HCT116 (cell line): ENCODE measurements around the gene TMA16. TPM values are rescaled to one million over a fixed set of nuclear protein-coding genes. Genes with fewer than 3 reads are reported as not detected.

Experiments
- ATAC-seq: fragments of 200-7000 bp; cut with Tn5 transposase; 2 replicates; pipeline ENCODE4 v1.9.1; 2020; ENCODE audit warnings: mild to moderate bottlenecking, moderate library complexity
- BruUV-seq: library from RNA; stranded (reverse); fragments of 400-500 nt; replicated peaks from 2 replicates; lab custom pipeline; 2021; lab: Mats Ljungman, UMichigan
- CTCF ChIA-PET: fragments of 300-600 bp; sonication (Branson Sonifier 250); formaldehyde crosslinking; loops from one replicate; lab custom pipeline; 2021; ENCODE audit warnings: antibody characterized with exemption; lab: Charles Lee
- POLR2A ChIA-PET: fragments of 300-600, 350-600 bp; sonication (Branson Sonifier 250); formaldehyde crosslinking; loops from one replicate; lab custom pipeline; 2021; ENCODE audit warnings: antibody characterized with exemption; lab: Charles Lee
- RAD21 ChIA-PET, 2 experiments: fragments of 300-600 bp; sonication (Branson Sonifier 250); formaldehyde crosslinking; loops; one replicate each; lab custom pipeline; 2023; ENCODE audit warnings: low total read pairs in 2 of 2; ENCODE audit not compliant: uncharacterized antibody in 2 of 2, unreplicated experiment in 2 of 2, low non-redundant PET in 1 of 2; lab: Charles Lee
- DNase-seq: peaks from one replicate; pipeline ENCODE4 v3.0.0-alpha.2; 2010; ENCODE audit warnings: low read depth, low spot score
- H2AFZ ChIP-seq: fragments of 200-600 bp; shearing (Covaris generic), sonication (generic); 2 replicates; pipeline ENCODE4 v1.6.1; 2017; ENCODE audit warnings: low read depth, mixed run types, mixed read lengths, antibody characterized with exemption, low read length; ENCODE audit not compliant: poor library complexity, severe bottlenecking
- H3K27ac ChIP-seq: 2 replicates; pipeline ENCODE4 v1.5.1; 2012; ENCODE audit warnings: low read depth, low read length
- H3K27me3 ChIP-seq: fragments of 200-600 bp; sonication (generic); 2 replicates; pipeline ENCODE4 v1.6.1; 2016; ENCODE audit warnings: mixed run types, low read length, mixed read lengths; ENCODE audit not compliant: insufficient read depth
- H3K36me3 ChIP-seq, 2 experiments: fragments of 200-500 bp in 1 of 2; fragments of 200-600 bp in 1 of 2; sonication (Bioruptor generic) in 1 of 2; sonication (generic) in 1 of 2; 2 replicates each; pipeline versions ENCODE4 v1.5.1 to v1.6.1; 2014 to 2016; ENCODE audit warnings: low read length in 2 of 2, inconsistent platforms in 1 of 2, mixed read lengths in 1 of 2, mixed run types in 1 of 2; ENCODE audit not compliant: insufficient read depth in 2 of 2, control insufficient read depth in 1 of 2
- H3K4me1 ChIP-seq, 2 experiments: fragments of 200-600 bp in 1 of 2; sonication (generic) in 1 of 2; 2 replicates each; pipeline versions ENCODE4 v1.5.1 to v1.6.1; 2012 to 2017; ENCODE audit warnings: low read length in 2 of 2, inconsistent platforms in 1 of 2, mild to moderate bottlenecking in 1 of 2, mixed read lengths in 1 of 2, mixed run types in 1 of 2, moderate library complexity in 1 of 2; ENCODE audit not compliant: insufficient read depth in 2 of 2, control insufficient read depth in 1 of 2
- H3K4me2 ChIP-seq: fragments of 200-600 bp; sonication (generic); 2 replicates; pipeline ENCODE4 v1.6.1; 2017; ENCODE audit warnings: mixed run types, low read length, mixed read lengths
- H3K4me3 ChIP-seq, 2 experiments: fragments of 200-600 bp in 1 of 2; sonication (generic) in 1 of 2; replicated peaks in 1 of 2; 2 replicates each; pipeline ENCODE4 v1.5.1; 2011 to 2016; ENCODE audit warnings: low read length in 2 of 2, control low read depth in 1 of 2, low read depth in 1 of 2, mild to moderate bottlenecking in 1 of 2, mixed read lengths in 1 of 2, mixed run types in 1 of 2
- H3K79me2 ChIP-seq: fragments of 200-600 bp; sonication (generic); 2 replicates; pipeline ENCODE4 v1.6.1; 2017; ENCODE audit warnings: mild to moderate bottlenecking, mixed run types, low read length, moderate library complexity, mixed read lengths; ENCODE audit not compliant: insufficient read depth
- H3K9ac ChIP-seq: fragments of 200-600 bp; sonication (generic); 2 replicates; pipeline ENCODE4 v1.6.1; 2016; ENCODE audit warnings: low read length, mixed read lengths
- H3K9me2 ChIP-seq: fragments of 200-600 bp; sonication (generic), shearing (Covaris generic); 2 replicates; pipeline ENCODE4 v1.6.1; 2017; ENCODE audit warnings: mixed run types, mild to moderate bottlenecking, moderate library complexity; ENCODE audit not compliant: insufficient read depth
- H3K9me3 ChIP-seq, 2 experiments: fragments of 200-500 bp in 1 of 2; fragments of 200-600 bp in 1 of 2; sonication (Bioruptor generic) in 1 of 2; sonication (generic) in 1 of 2; 2 replicates each; pipeline ENCODE4 v1.6.1; 2014 to 2017; ENCODE audit warnings: low read length in 2 of 2, mixed read lengths in 2 of 2, inconsistent platforms in 1 of 2, low read depth in 1 of 2, mild to moderate bottlenecking in 1 of 2, mixed run types in 1 of 2, moderate library complexity in 1 of 2; ENCODE audit not compliant: control insufficient read depth in 1 of 2, insufficient read depth in 1 of 2
- H4K20me1 ChIP-seq: fragments of 200-600 bp; sonication (generic), shearing (Covaris generic); 2 replicates; pipeline ENCODE4 v1.6.1; 2017; ENCODE audit warnings: mixed run types, mild to moderate bottlenecking, moderate library complexity; ENCODE audit not compliant: insufficient read depth
- ATF3 ChIP-seq: IDR thresholded peaks from 2 replicates; pipeline ENCODE4 v1.6.1; 2012
- CEBPB ChIP-seq: IDR thresholded peaks from 2 replicates; pipeline ENCODE4 v1.6.1; 2012; ENCODE audit warnings: low read depth
- ELF1 ChIP-seq: IDR thresholded peaks from 2 replicates; pipeline ENCODE4 v1.6.1; 2012; ENCODE audit warnings: low read depth, borderline replicate concordance
- EZH2 ChIP-seq: fragments of 200-600 bp; sonication (generic); IDR thresholded peaks from 2 replicates; pipeline ENCODE4 v1.6.1; 2017; ENCODE audit warnings: antibody characterized with exemption, mixed run types
- EZH2phosphoT487 ChIP-seq: fragments of 200-600 bp; IDR thresholded peaks from 2 replicates; pipeline ENCODE4 v1.6.1; 2018; ENCODE audit warnings: antibody characterized with exemption, borderline replicate concordance
- FOSL1 ChIP-seq: IDR thresholded peaks from 2 replicates; pipeline ENCODE4 v1.6.1; 2012; ENCODE audit warnings: low read depth
- MAX ChIP-seq: IDR thresholded peaks from 2 replicates; pipeline ENCODE4 v1.6.1; 2012
- POLR2A ChIP-seq: IDR thresholded peaks from 2 replicates; pipeline ENCODE4 v1.7.0; 2011; ENCODE audit warnings: borderline replicate concordance; ENCODE audit not compliant: insufficient read depth, insufficient read length; ENCODE audit errors: extremely low read depth
- SP1 ChIP-seq: IDR thresholded peaks from 2 replicates; pipeline ENCODE4 v1.6.1; 2012; ENCODE audit warnings: low read depth
- SRF ChIP-seq: IDR thresholded peaks from 2 replicates; pipeline ENCODE4 v1.6.1; 2012; ENCODE audit warnings: low read depth
- TCF7L2 ChIP-seq: IDR thresholded peaks from 2 replicates; pipeline ENCODE4 v1.7.0; 2011; ENCODE audit warnings: borderline replicate concordance, inconsistent platforms; ENCODE audit not compliant: insufficient read depth, insufficient read length; ENCODE audit errors: extremely low read depth
- YY1 ChIP-seq: IDR thresholded peaks from 2 replicates; pipeline ENCODE4 v1.6.1; 2011; ENCODE audit warnings: low read length, low read depth, moderate library complexity, mild to moderate bottlenecking; ENCODE audit not compliant: insufficient replicate concordance; ENCODE audit errors: extremely low read depth
- ZFX ChIP-seq: fragments of 450-650 bp; IDR thresholded peaks from 2 replicates; pipeline ENCODE4 v1.6.1; 2017
- intact Hi-C: fragments of 100-400 bp; cut with micrococcal nuclease; formaldehyde crosslinking; loops from 2 replicates; pipeline ENCODE4 v1.10.0; 2022
- total RNA-seq: library from RNA; stranded (reverse); gene quantifications from one replicate; pipeline ENCODE4 v1.2.1, GENCODE V29; 2021; ENCODE audit not compliant: unreplicated experiment

TMA16 gene
- total RNA-seq, 1 experiment from 2014 or later, result 52.7 TPM

GRCh38 chr4:163523791-163524365, 29.4 kb downstream of the TMA16 start:
- Histone ChIP-seq H3K4me1 (peaks cover 0 to 5% of the 10 kb centered on the region in 2 experiments; a peak in 1 of 4 replicates), H3K27me3 (no peaks in the 10 kb centered on the region), H3K9me3 (no peaks in the 10 kb centered on the region), H3K4me2 (no peak overlapping the region), H3K36me3 (peaks cover 23 to 67% of the 10 kb centered on the region in 2 experiments), H2AFZ (no peak overlapping the region), H3K27ac (no peak overlapping the region), H3K9me2 (no peaks in the 10 kb centered on the region), H3K79me2 (no peaks in the 10 kb centered on the region; the same call in 1 of the 2 replicates), H4K20me1 (peaks cover 3% of the 10 kb centered on the region; the same call in 1 of the 2 replicates), H3K4me3 (no peak overlapping the region), H3K9ac (no peak overlapping the region)
- ATAC-seq, result 0 out of 2 replicates have a peak, but pooled peaks have one; percentile 30
- ChIA-PET CTCF (no interaction called here), POLR2A (no interaction called here), RAD21 (no interaction called here)
- no TSS peak for BruUV-seq
- TF ChIP-seq EZH2, result no peak
- TF ChIP-seq TCF7L2, result no peak
- no peak for TF ChIP-seq ATF3
- TF ChIP-seq ELF1, result no peak
- TF ChIP-seq CEBPB, result no peak
- TF ChIP-seq SRF, result no peak
- TF ChIP-seq YY1, result no peak
- no peak for TF ChIP-seq SP1
- TF ChIP-seq FOSL1, result no peak
- TF ChIP-seq ZFX, result no peak
- no peak for TF ChIP-seq EZH2phosphoT487
- no peak for TF ChIP-seq MAX
- TF ChIP-seq POLR2A, result no peak
- no peak for DNase-seq
- intact Hi-C loops, result no loop called here
